Activated CD4-positive, alpha-beta T cell treated with anti-CD3 and anti-CD28 coated beads, Interleukin-2, amount 50 U/mL, for 24 hours (primary cell): ENCODE measurements around the gene LEUTX.
A peak's percentile ranks its signal among the peaks of the same experiment; 100 is the strongest.
"Not testable (repeated sequence)": the region's sequence is repeated elsewhere in the genome, so short reads cannot be mapped to it uniquely, and the experiment has no call there.

Experiments
- DNase-seq, 2 donors: peaks; one replicate each; pipeline ENCODE4 v3.0.0-alpha.2; 2020; ENCODE audit warnings: low read depth in 1 of 2, low spot score in 1 of 2

The LEUTX gene

GRCh38 chr19:39768786-39769185, 9.9 kb upstream of the LEUTX start:
- DNase-seq: no peak

GRCh38 chr19:39780894-39781293, 2.2 kb downstream of the LEUTX start:
- DNase-seq: no peak

- DNase-seq: no peak
Observed at GRCh38 chr19:39788244-39788643, 9.6 kb downstream of the LEUTX start.

GRCh38 chr19:39792999-39793546, 14.4 kb downstream of the LEUTX start:
- peak; percentile 59 to 69 for DNase-seq

GRCh38 chr19:39795001-39795400, 16.3 kb downstream of the LEUTX start:
- no peak for DNase-seq

GRCh38 chr19:39796000-39796498, 17.4 kb downstream of the LEUTX start:
- DNase-seq: no peak

GRCh38 chr19:39797083-39797482, 18.4 kb downstream of the LEUTX start:
- no peak for DNase-seq

- no peak for DNase-seq
Observed at GRCh38 chr19:39802958-39803357, 24.3 kb downstream of the LEUTX start.

- no peak for DNase-seq
Observed at GRCh38 chr19:39805104-39805503, 26.4 kb downstream of the LEUTX start.

GRCh38 chr19:39807846-39808364, 29.3 kb downstream of the LEUTX start:
- DNase-seq: no peak

- not testable (repeated sequence) for DNase-seq
Observed at GRCh38 chr19:39808688-39809087, 30.0 kb downstream of the LEUTX start.

GRCh38 chr19:39809368-39809767, 30.7 kb downstream of the LEUTX start:
- DNase-seq: no peak

- no peak for DNase-seq
Observed at GRCh38 chr19:39810424-39810823, 31.8 kb downstream of the LEUTX start.

GRCh38 chr19:39811064-39811463, 32.4 kb downstream of the LEUTX start:
- no peak for DNase-seq

GRCh38 chr19:39813264-39813993, 34.8 kb downstream of the LEUTX start:
- DNase-seq: no peak

GRCh38 chr19:39814111-39814510, 35.5 kb downstream of the LEUTX start:
- DNase-seq: not testable (repeated sequence)

GRCh38 chr19:39814595-39814994, 35.9 kb downstream of the LEUTX start:
- DNase-seq: no peak

GRCh38 chr19:39816287-39817048, 37.8 kb downstream of the LEUTX start:
- no peak for DNase-seq

GRCh38 chr19:39817888-39818561, 39.4 kb downstream of the LEUTX start:
- no peak for DNase-seq

GRCh38 chr19:39818626-39819097, 40.0 kb downstream of the LEUTX start:
- no peak for DNase-seq

GRCh38 chr19:39819786-39820185, 41.1 kb downstream of the LEUTX start:
- DNase-seq: no peak
